HG03354 (cell line): ENCODE results near the gene GPSM3.
"Not testable (repeated sequence)": the region's sequence is repeated elsewhere in the genome, so short reads cannot be mapped to it uniquely, and the experiment has no call there.

Experiments
- ATAC-seq: cut with Tn5 transposase; IDR thresholded peaks from one replicate; pipeline ENCODE4 v1.9.1; 2021; ENCODE audit warnings: mild to moderate bottlenecking; ENCODE audit not compliant: unreplicated experiment, poor library complexity, severe bottlenecking

GPSM3 gene

GRCh38 chr6:32153564-32154513 lies 38.6 kb downstream of the GPSM3 start, which contains the start of gene PPT2:
PPT2 (plus strand) TSS chr6:32154141; CDS start chr6:32154595, 454 bp downstream.
- peak; percentile 38 for ATAC-seq

GRCh38 chr6:32152769-32153563 lies 39.5 kb downstream of the GPSM3 start:
- no peak for ATAC-seq

GRCh38 chr6:32151863-32152768 lies 40.3 kb downstream of the GPSM3 start, which contains the start of gene PRRT1:
PRRT1 (minus strand) TSS chr6:32151939; CDS start chr6:32151827, 112 bp downstream.
- ATAC-seq: no peak

- ATAC-seq: no peak
These were observed 41.1 kb downstream of the GPSM3 start for GRCh38 chr6:32151181-32151862.

GRCh38 chr6:32149932-32150870 lies 42.2 kb downstream of the GPSM3 start:
- ATAC-seq: no peak

GRCh38 chr6:32149092-32149755 lies 43.2 kb downstream of the GPSM3 start:
- no peak for ATAC-seq

GRCh38 chr6:32148289-32149091 lies 44.0 kb downstream of the GPSM3 start:
- ATAC-seq: no peak

- ATAC-seq: no peak
These were observed 44.9 kb downstream of the GPSM3 start for GRCh38 chr6:32147401-32148132.

GRCh38 chr6:32146687-32147086 lies 45.8 kb downstream of the GPSM3 start:
- ATAC-seq: no peak

GRCh38 chr6:32146287-32146686 lies 46.2 kb downstream of the GPSM3 start:
- ATAC-seq: no peak

- ATAC-seq: not testable (repeated sequence)
These were observed 48.2 kb downstream of the GPSM3 start for GRCh38 chr6:32144238-32144637.
